GM19099 (cell line): ENCODE results near the gene ADAMTS17.

Experiments used
- POLR2A ChIP-seq: IDR thresholded peaks from 3 replicates; pipeline ENCODE4 v1.6.1; 2011; ENCODE audit warnings: low read depth; ENCODE audit not compliant: insufficient read length; ENCODE audit errors: extremely low read depth

The ADAMTS17 gene

DNA sequence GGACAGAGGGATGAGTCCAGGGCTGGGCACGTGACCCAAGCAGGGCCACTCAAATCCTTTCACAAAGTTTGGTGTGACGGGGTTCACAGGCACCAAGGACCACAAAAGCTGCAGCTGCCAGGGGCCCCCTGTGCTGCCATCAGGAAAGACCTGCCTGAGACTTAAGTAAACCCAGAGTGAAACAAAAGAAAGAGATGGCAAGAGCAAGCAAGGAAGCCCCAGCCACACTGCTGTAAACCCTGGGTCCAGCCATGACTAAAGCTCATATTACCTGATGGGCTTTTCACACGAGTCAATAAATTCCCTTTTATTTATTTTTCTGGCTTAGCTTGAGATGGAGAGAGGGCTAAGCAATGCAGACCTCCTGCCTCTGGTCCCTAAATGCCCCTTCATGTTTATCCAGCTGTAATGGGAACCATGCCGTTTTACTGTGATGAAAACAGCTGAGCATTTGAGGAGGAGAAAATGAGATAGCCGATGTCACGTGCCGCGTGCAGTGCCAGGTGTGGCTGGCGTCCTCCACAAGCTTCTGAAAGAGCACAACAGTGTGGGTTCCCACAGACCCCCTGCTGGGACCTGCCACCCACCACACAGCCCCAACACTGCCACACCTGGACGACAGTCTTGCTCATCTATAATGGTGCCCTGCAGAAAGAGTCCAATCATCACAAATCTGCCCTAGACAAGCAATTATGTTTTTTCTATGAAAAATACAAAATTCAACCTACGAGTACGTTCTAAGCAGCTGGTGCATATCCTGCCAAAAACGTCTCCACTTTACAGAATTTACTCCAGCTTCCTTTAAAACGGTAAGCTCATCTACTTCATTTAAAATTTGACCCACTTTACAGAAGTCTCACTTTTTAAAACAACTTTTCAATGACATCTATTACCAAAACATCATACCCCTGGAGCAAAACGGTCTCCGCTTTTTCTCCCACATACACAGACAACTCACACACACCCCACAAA lies 34.2 kb downstream of the ADAMTS17 start:
- no peak for TF ChIP-seq POLR2A

- no peak for TF ChIP-seq POLR2A
Measured at GRCh38 chr15:100306098-100306497, 35.7 kb downstream of the ADAMTS17 start.

- no peak for TF ChIP-seq POLR2A
Measured at GRCh38 chr15:100301910-100302431, 39.8 kb downstream of the ADAMTS17 start.

DNA sequence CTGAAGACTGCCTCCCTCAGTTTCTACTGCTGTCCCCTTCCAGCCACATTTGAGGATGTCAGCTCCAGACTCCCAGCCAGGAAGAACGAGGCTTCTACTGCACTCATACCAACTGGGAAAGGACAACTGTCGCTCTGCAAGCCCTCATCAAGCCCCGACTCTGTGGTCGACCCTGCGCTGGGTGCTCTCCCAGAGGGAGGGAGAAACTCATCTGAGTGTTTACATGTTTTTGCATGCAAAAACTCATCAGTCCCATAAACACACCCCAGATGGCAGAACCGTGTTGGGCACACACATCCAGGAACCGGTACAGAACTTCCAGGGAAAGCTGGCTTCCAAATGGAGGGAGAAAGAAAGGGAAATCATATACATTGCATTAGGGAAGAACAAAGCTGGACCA lies 43.5 kb downstream of the ADAMTS17 start:
- TF ChIP-seq POLR2A = no peak

DNA sequence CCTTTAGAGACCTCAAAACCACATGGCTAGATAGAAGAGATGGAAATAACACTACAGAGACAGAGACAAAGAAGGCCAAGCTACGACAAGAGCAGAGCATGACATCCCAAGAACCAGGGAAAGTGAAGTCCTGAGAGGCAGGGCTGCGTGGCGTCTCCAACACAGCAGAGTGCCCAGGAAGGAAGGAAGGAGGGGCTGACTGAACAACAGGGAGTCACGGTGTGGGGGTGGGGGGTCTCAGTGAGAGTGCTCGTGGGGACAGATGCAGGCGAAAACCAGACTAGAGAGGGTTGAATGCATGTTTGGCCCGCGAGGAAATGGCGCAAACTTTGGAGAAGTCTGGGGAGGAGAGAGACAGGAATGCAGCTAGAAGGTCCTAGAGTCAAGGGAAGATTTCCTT lies 44.0 kb downstream of the ADAMTS17 start:
- TF ChIP-seq POLR2A = no peak

DNA sequence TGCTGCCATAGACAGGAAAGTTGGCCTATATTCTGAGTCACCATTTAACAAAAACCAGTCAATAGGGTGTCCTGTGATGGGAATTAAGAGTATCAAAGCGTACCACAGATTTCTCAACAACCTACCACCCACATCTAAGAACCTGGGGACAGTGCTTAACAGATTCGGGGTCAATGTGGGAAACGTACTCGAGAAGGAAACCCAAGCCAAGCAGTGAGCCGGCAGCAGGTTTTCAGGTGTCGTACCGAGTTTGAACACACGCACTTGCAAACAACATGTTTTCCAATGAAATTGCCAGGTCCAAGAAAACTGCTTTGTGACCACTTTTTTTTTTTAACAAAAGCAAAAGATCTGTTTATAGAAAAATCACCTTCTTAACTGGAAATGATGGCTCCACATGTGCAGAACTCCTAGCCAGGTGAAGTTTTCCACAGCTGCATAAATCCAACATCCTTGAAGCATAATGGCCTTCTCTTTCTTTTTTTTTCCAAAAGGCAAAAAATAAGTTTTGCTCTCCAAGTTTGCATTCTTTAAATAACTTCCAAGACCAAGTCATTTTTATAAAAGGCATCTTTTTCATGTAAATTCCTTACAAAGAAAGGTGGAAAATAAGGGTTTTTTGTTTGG lies 45.7 kb downstream of the ADAMTS17 start:
- TF ChIP-seq POLR2A = no peak

DNA sequence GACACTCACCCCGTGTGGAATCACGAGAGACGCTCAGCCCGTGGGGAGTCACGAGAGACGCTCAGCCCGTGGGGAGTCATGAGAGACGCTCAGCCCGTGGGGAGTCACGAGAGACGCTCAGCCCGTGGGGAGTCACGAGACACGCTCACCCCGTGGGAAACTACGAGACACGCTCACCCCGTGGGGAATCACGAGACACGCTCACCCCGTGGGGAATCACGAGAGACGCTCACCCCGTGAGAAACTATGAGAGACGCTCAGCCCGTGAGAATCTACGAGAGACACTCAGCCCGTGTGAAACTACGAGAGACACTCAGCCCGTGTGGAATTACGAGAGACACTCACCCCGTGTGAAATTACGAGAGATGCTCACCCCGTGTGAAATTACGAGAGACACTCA lies 49.8 kb downstream of the ADAMTS17 start:
- no peak for TF ChIP-seq POLR2A

DNA sequence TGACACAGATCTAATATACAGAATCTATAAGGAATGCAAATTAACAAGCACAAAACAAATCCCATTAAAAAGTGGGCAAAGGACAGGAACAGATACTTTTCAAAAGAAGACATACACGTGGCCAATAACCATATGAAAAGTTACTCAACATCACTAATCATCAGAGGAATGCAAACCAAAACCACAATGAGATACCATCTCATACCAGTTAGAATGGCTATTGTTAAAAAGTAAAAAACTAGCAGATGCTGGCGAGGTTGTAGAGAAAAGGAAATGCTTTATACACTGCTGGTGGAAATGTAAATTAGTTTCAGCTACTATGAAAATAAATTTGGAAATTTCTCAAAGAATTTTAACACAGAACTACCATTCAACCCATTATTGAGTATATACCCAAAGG lies 50.7 kb downstream of the ADAMTS17 start:
- TF ChIP-seq POLR2A = no peak

GRCh38 chr15:100285641-100286295 lies 56.0 kb downstream of the ADAMTS17 start:
- no peak for TF ChIP-seq POLR2A

DNA sequence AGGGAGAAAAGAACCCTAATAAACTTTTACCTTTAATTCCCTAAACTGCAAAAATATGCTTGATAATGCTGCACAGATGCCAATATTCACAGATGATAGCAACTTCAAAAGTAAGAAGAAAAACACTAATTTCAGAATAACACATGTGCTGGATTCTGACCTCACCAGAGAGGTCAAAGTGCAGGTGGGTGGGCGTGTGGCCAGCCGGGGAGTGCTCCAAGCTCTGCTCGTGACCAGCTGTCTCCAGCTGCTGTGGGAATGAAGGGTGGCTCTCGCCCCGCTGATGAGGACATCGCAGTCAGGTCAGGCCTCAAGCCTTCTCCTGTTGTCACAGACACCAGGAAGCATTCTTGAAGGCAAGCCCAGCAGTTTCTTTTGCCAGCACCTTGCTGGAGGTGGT lies 57.1 kb downstream of the ADAMTS17 start:
- no peak for TF ChIP-seq POLR2A

DNA sequence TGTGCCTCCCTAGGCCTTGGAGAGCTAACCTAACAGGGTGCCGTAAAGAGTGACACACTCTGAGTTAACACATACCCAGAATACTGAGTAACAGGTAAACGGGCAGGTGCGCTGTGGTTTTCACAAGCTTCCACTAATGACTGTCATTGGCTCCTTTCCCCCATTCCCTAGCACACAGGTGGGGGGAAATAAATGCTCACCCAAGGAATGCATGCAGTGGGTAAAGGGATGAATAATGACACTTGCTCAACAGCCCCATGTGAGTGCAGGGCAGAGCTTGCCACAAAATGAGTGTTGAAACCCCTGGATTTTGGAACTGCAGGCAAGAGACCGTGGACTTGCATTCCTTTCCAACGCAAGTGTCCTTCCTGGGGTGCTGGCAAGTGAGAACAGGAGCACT lies 57.6 kb downstream of the ADAMTS17 start:
- no peak for TF ChIP-seq POLR2A

- no peak for TF ChIP-seq POLR2A
Measured at GRCh38 chr15:100281096-100281917, 60.5 kb downstream of the ADAMTS17 start.

DNA sequence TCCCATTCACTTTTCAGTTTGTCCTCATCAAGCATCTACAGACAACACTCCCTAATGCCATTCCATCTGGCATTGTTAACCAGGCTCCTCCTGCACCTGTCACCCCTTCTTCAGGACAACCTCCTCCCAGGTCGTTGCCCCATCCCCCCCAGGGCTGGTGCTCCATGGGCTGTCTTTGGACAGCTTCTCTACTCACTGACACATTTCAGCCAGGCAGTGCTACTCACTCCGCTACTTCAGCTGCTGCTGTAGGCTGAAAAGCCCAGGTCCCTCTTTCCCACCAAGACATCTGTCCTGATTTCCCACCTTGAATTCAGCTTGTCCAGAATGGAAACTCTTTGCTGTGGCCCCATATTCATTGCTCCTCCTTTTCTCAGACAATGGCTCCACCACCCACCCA lies 61.9 kb downstream of the ADAMTS17 start:
- no peak for TF ChIP-seq POLR2A

DNA sequence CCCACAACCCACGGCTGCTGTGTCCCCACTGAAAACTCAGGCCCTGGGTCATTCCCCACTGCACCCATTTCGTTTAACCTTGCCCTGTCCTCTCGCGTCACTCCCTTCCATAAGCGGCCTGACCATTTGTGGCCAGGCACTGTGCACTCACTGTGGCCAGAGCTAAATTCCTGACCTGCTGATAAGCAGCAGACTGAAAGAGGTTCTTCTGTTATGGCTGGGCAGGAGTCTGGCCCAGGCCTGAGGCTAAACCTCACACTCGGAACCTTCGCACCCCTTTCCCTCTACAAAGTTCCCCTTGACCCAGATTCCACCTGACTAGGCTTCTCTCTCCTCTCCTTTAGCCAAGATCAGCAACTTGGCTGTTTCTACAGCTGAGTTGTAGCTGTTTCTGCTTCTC lies 62.3 kb downstream of the ADAMTS17 start:
- TF ChIP-seq POLR2A = no peak

GRCh38 chr15:100278596-100279380 lies 63.0 kb downstream of the ADAMTS17 start:
- no peak for TF ChIP-seq POLR2A
